ENCODE measurements around the gene TIMM50.
A peak's percentile ranks its signal among the peaks of the same experiment; 100 is the strongest.

Gene TIMM50

DNA sequence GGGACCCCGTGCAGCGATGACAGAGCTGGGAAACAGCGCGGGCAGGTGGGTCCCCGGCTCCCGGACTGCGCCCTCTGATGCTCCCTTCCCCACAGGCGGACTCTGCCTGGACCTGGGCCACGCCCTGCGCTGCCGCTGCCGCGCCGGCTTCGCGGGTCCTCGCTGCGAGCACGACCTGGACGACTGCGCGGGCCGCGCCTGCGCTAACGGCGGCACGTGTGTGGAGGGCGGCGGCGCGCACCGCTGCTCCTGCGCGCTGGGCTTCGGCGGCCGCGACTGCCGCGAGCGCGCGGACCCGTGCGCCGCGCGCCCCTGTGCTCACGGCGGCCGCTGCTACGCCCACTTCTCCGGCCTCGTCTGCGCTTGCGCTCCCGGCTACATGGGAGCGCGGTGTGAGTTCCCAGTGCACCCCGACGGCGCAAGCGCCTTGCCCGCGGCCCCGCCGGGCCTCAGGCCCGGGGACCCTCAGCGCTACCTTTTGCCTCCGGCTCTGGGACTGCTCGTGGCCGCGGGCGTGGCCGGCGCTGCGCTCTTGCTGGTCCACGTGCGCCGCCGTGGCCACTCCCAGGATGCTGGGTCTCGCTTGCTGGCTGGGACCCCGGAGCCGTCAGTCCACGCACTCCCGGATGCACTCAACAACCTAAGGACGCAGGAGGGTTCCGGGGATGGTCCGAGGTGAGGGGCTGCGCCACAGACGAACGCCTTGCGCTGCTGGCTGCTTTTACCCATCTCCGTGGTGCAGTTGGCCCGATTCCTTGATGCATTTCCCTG is 26.5 kb downstream of the TIMM50 start:
- H3K27ac ChIP-seq (ENCODE audit: low read length), result no peak overlapping the region
- H3K9me3 ChIP-seq (ENCODE audit: insufficient read depth, low read depth, low read length), result peaks cover 3% of the 10 kb centered on the region; the same call in 1 of the 2 replicates
- H3K9ac ChIP-seq (ENCODE audit: low read depth, low read length), result peak overlapping the region; percentile 65; the same call in 1 of the 2 replicates
- peak overlapping the region; percentile 74 for H3K4me3 ChIP-seq (ENCODE audit: low read length)
- H3K4me1 ChIP-seq (ENCODE audit: insufficient read depth, low read length), result no peaks in the 10 kb centered on the region; the same call in 1 of the 2 replicates
- peaks cover 77% of the 10 kb centered on the region for H3K27me3 ChIP-seq (ENCODE audit: insufficient read depth, low read length)
- no peaks in the 10 kb centered on the region for H3K36me3 ChIP-seq (ENCODE audit: insufficient read depth, low read depth, low read length)

GRCh38 chr19:39507715-39508364 is 27.2 kb downstream of the TIMM50 start:
- Histone ChIP-seq H3K27ac (ENCODE audit: low read length) (no peak overlapping the region), H3K27me3 (ENCODE audit: insufficient read depth, low read length) (peaks cover 77% of the 10 kb centered on the region), H3K36me3 (ENCODE audit: insufficient read depth, low read depth, low read length) (no peaks in the 10 kb centered on the region), H3K4me1 (ENCODE audit: insufficient read depth, low read length) (no peaks in the 10 kb centered on the region; the same call in 1 of the 2 replicates), H3K9ac (ENCODE audit: low read depth, low read length) (peak overlapping the region; percentile 65; the same call in 1 of the 2 replicates), H3K9me3 (ENCODE audit: insufficient read depth, low read depth, low read length) (peaks cover 3% of the 10 kb centered on the region; the same call in 1 of the 2 replicates), H3K4me3 (ENCODE audit: low read length) (peak overlapping the region; percentile 74)

- H3K27ac ChIP-seq (ENCODE audit: low read length), result no peak overlapping the region
- H3K4me3 ChIP-seq (ENCODE audit: low read length), result no peak overlapping the region
- no peak overlapping the region for H3K9ac ChIP-seq (ENCODE audit: low read depth, low read length)
- H3K4me1 ChIP-seq (ENCODE audit: insufficient read depth, low read length), result no peaks in the 10 kb centered on the region; the same call in 1 of the 2 replicates
- no peaks in the 10 kb centered on the region for H3K36me3 ChIP-seq (ENCODE audit: insufficient read depth, low read depth, low read length)
- peaks cover 3% of the 10 kb centered on the region; the same call in 1 of the 2 replicates for H3K9me3 ChIP-seq (ENCODE audit: insufficient read depth, low read depth, low read length)
- H3K27me3 ChIP-seq (ENCODE audit: insufficient read depth, low read length), result peaks cover 77% of the 10 kb centered on the region
Measured at GRCh38 chr19:39508629-39509028, 28.0 kb downstream of the TIMM50 start.

DNA sequence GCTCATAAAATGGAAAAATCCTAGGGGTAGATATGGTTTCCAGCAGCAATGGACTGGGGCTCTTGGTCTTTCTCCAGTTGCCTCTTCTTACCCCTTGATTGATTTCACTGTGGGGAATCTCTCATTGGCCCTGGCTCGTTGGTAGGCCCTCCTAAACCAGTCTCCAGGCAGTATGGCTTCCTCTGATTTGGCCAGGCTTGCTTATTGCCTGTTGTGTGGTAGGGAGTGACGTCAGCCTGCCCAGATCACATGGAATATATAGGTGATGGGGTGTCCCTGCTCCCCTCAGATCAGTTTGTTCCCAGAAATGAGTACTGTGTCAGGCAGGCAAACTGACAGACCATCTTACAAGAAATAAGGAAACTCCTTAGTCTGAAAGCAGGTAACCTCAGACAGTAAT is 28.6 kb downstream of the TIMM50 start:
- Histone ChIP-seq H3K4me1 (ENCODE audit: insufficient read depth, low read length) (no peaks in the 10 kb centered on the region; the same call in 1 of the 2 replicates), H3K27ac (ENCODE audit: low read length) (no peak overlapping the region), H3K27me3 (ENCODE audit: insufficient read depth, low read length) (peaks cover 77% of the 10 kb centered on the region), H3K36me3 (ENCODE audit: insufficient read depth, low read depth, low read length) (no peaks in the 10 kb centered on the region), H3K4me3 (ENCODE audit: low read length) (no peak overlapping the region), H3K9me3 (ENCODE audit: insufficient read depth, low read depth, low read length) (peaks cover 3% of the 10 kb centered on the region; the same call in 1 of the 2 replicates), H3K9ac (ENCODE audit: low read depth, low read length) (no peak overlapping the region)

DNA sequence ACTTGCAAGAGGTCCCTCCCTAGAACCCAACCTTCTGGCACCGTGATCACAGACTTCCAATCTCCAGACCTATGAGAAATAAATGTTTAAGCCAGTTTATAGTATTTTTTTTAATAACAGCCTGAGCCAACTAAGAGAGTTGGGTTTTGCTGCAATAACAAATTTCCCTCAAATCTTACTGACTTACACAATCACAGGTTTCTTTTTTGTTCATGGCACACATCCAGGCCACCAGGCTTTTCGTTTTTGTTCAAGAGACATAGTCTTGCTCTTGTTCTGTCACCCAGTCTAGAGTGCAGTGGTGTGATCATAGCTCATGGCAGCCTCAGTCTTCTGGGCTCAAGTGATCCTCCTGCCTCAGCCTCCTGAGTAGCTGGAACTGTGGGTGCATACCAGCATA is 32.4 kb downstream of the TIMM50 start:
- H3K36me3 ChIP-seq (ENCODE audit: insufficient read depth, low read depth, low read length), result no peaks in the 10 kb centered on the region
- H3K4me1 ChIP-seq (ENCODE audit: insufficient read depth, low read length), result no peaks in the 10 kb centered on the region
- no peak overlapping the region for H3K9ac ChIP-seq (ENCODE audit: low read depth, low read length)
- H3K27ac ChIP-seq (ENCODE audit: low read length), result no peak overlapping the region
- peaks cover 63% of the 10 kb centered on the region for H3K27me3 ChIP-seq (ENCODE audit: insufficient read depth, low read length)
- no peaks in the 10 kb centered on the region for H3K9me3 ChIP-seq (ENCODE audit: insufficient read depth, low read depth, low read length)
- no peak overlapping the region for H3K4me3 ChIP-seq (ENCODE audit: low read length)

GRCh38 chr19:39514840-39515550 is 34.4 kb downstream of the TIMM50 start, which contains the start of gene SELENOV:
Gene SELENOV, plus strand, starts transcription at chr19:39515139. Its CDS starts 74 bp downstream, at chr19:39515213.
- H3K4me3 ChIP-seq (ENCODE audit: low read length), result peak within 1 kb of the TSS; percentile 98
- H3K4me1 ChIP-seq (ENCODE audit: insufficient read depth, low read length), result no peaks in the 10 kb centered on the region
- no peaks in the 10 kb centered on the region for H3K9me3 ChIP-seq (ENCODE audit: insufficient read depth, low read depth, low read length)
- H3K27me3 ChIP-seq (ENCODE audit: insufficient read depth, low read length), result peaks cover 48% of the 10 kb centered on the region
- peak within 1 kb of the TSS; percentile 58 for H3K27ac ChIP-seq (ENCODE audit: low read length)
- no peaks in the 10 kb centered on the region for H3K36me3 ChIP-seq (ENCODE audit: insufficient read depth, low read depth, low read length)
- peak within 1 kb of the TSS; percentile 92 for H3K9ac ChIP-seq (ENCODE audit: low read depth, low read length)

- peak overlapping the region; percentile 92 for H3K9ac ChIP-seq (ENCODE audit: low read depth, low read length)
- H3K4me1 ChIP-seq (ENCODE audit: insufficient read depth, low read length), result no peaks in the 10 kb centered on the region
- peaks cover 45% of the 10 kb centered on the region for H3K27me3 ChIP-seq (ENCODE audit: insufficient read depth, low read length)
- H3K9me3 ChIP-seq (ENCODE audit: insufficient read depth, low read depth, low read length), result no peaks in the 10 kb centered on the region
- H3K4me3 ChIP-seq (ENCODE audit: low read length), result peak overlapping the region; percentile 98
- H3K27ac ChIP-seq (ENCODE audit: low read length), result peak overlapping the region; percentile 58
- H3K36me3 ChIP-seq (ENCODE audit: insufficient read depth, low read depth, low read length), result no peaks in the 10 kb centered on the region
Measured at GRCh38 chr19:39515551-39516191, 35.0 kb downstream of the TIMM50 start.

DNA sequence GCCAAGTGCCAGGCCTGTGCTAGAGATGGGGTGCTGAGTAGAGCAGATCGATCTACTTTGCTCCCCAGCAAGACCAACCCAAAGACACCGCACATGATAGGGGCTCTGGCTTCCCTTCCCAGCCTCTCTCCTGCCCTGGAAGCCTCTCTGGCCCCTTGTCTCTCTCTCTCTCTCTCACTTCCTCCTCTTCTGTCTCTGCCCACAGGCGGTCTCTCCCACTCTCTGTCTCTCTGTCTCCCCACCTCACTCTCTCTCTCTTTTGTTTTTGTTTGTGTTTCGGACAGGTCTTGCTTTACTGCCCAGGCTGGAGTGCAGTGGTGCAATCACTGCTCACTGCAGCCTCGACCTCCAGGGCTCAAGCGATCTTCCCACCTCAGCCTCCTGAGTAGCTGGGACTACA is 35.6 kb downstream of the TIMM50 start:
- peaks cover 5% of the 10 kb centered on the region; the same call in 1 of the 2 replicates for H3K36me3 ChIP-seq (ENCODE audit: insufficient read depth, low read depth, low read length)
- no peaks in the 10 kb centered on the region for H3K9me3 ChIP-seq (ENCODE audit: insufficient read depth, low read depth, low read length)
- H3K27me3 ChIP-seq (ENCODE audit: insufficient read depth, low read length), result peaks cover 45% of the 10 kb centered on the region
- H3K27ac ChIP-seq (ENCODE audit: low read length), result no peak overlapping the region
- peak overlapping the region; percentile 92 for H3K9ac ChIP-seq (ENCODE audit: low read depth, low read length)
- peak overlapping the region; percentile 98 for H3K4me3 ChIP-seq (ENCODE audit: low read length)
- no peaks in the 10 kb centered on the region for H3K4me1 ChIP-seq (ENCODE audit: insufficient read depth, low read length)

- H3K4me1 ChIP-seq (ENCODE audit: insufficient read depth, low read length), result no peaks in the 10 kb centered on the region
- H3K27me3 ChIP-seq (ENCODE audit: insufficient read depth, low read length), result peaks cover 41% of the 10 kb centered on the region
- no peak overlapping the region for H3K9ac ChIP-seq (ENCODE audit: low read depth, low read length)
- H3K36me3 ChIP-seq (ENCODE audit: insufficient read depth, low read depth, low read length), result peaks cover 12% of the 10 kb centered on the region; the same call in 1 of the 2 replicates
- no peak overlapping the region for H3K4me3 ChIP-seq (ENCODE audit: low read length)
- no peak overlapping the region for H3K27ac ChIP-seq (ENCODE audit: low read length)
- no peaks in the 10 kb centered on the region for H3K9me3 ChIP-seq (ENCODE audit: insufficient read depth, low read depth, low read length)
Measured at GRCh38 chr19:39517432-39517831, 36.8 kb downstream of the TIMM50 start.

DNA sequence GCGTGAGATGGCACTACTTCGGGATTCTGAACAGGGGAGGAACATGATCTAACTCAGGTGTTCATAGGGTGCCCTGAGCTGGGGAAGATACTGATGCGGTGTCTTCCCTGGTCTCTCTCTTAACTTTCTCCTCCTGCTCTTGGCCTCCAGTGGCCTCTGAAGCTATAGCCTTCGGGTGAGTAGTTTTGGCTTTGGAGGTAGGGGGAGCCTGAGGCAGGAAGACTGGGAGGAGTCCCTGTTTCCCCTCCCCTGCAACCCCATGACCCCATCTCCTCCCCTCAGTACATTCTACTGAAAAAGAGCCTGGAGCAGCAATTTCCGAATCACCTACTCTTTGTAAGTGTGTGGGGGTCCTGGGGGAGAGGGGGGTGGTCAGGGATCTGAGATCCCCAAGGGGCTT is 37.8 kb downstream of the TIMM50 start:
- no peaks in the 10 kb centered on the region for H3K4me1 ChIP-seq (ENCODE audit: insufficient read depth, low read length)
- H3K9ac ChIP-seq (ENCODE audit: low read depth, low read length), result peak overlapping the region; percentile 47; the same call in 1 of the 2 replicates
- H3K36me3 ChIP-seq (ENCODE audit: insufficient read depth, low read depth, low read length), result peaks cover 12% of the 10 kb centered on the region; the same call in 1 of the 2 replicates
- H3K27ac ChIP-seq (ENCODE audit: low read length), result no peak overlapping the region
- no peaks in the 10 kb centered on the region for H3K9me3 ChIP-seq (ENCODE audit: insufficient read depth, low read depth, low read length)
- peak overlapping the region; percentile 55; the same call in 1 of the 2 replicates for H3K4me3 ChIP-seq (ENCODE audit: low read length)
- H3K27me3 ChIP-seq (ENCODE audit: insufficient read depth, low read length), result peaks cover 31% of the 10 kb centered on the region

DNA sequence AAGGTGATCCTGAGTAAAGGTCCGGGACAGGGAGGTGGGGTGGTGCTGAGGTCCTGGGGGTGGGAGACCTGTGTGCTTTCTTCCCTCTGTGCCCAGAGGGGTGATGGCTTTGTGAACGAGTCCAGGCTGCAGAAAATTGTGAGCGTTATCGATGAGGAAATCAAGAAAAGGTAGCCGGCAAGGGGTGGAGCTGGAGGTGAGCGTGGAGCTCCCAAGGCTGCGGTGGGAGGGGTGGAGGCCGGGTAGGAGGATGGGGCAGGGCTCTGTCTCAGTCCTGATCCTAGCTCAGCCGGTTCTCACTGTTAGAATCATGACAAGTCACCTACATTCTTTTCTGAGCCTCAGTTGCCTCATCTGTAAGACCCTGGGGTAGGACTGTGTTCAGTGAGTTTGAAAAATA is 38.3 kb downstream of the TIMM50 start:
- no peak overlapping the region for H3K27ac ChIP-seq (ENCODE audit: low read length)
- no peaks in the 10 kb centered on the region for H3K4me1 ChIP-seq (ENCODE audit: insufficient read depth, low read length)
- peaks cover 26% of the 10 kb centered on the region for H3K27me3 ChIP-seq (ENCODE audit: insufficient read depth, low read length)
- no peaks in the 10 kb centered on the region for H3K9me3 ChIP-seq (ENCODE audit: insufficient read depth, low read depth, low read length)
- H3K36me3 ChIP-seq (ENCODE audit: insufficient read depth, low read depth, low read length), result peaks cover 12% of the 10 kb centered on the region; the same call in 1 of the 2 replicates
- peak overlapping the region; percentile 47; the same call in 1 of the 2 replicates for H3K9ac ChIP-seq (ENCODE audit: low read depth, low read length)
- H3K4me3 ChIP-seq (ENCODE audit: low read length), result peak overlapping the region; percentile 55; the same call in 1 of the 2 replicates

All from iPS-20b (cell line).